Psoas muscle (tissue), 8 donors: Measurements from ENCODE around the gene GPRC5A. TPM values are rescaled to one million over a fixed set of nuclear protein-coding genes. Genes with fewer than 3 reads are reported as not detected.

Source experiments
- ATAC-seq, 4 donors: fragments of 200-7000 bp; cut with Tn5 transposase; one replicate each; pipeline ENCODE4 v1.9.1; 2020; ENCODE audit warnings: moderate library complexity in 3 of 4, mild to moderate bottlenecking in 2 of 4
- DNase-seq, 2 donors: peaks; one replicate each; pipeline ENCODE4 v3.0.0-alpha.2; 2020
- H3K27ac ChIP-seq: fragments of 200-600 bp; one replicate; pipeline ENCODE4 v1.8.0; 2022
- H3K27me3 ChIP-seq, 3 donors: fragments of 200-600 bp in 1 of 3; one replicate each; pipeline versions ENCODE4 v1.6.1 to v1.8.0; 2013 to 2022; ENCODE audit warnings: low read length in 2 of 3, mild to moderate bottlenecking in 2 of 3, moderate library complexity in 1 of 3; ENCODE audit not compliant: insufficient read depth in 3 of 3
- H3K36me3 ChIP-seq, 2 donors: fragments of 200-600 bp in 1 of 2; one replicate each; pipeline versions ENCODE4 v1.6.1 to v1.8.0; 2013 to 2022; ENCODE audit warnings: low read depth in 1 of 2, mild to moderate bottlenecking in 1 of 2, moderate library complexity in 1 of 2; ENCODE audit not compliant: insufficient read depth in 1 of 2
- H3K4me1 ChIP-seq: fragments of 200-600 bp; one replicate; pipeline ENCODE4 v1.8.0; 2022
- H3K4me3 ChIP-seq: fragments of 200-600 bp; one replicate; pipeline ENCODE4 v1.8.0; 2022; ENCODE audit warnings: mild to moderate bottlenecking
- H3K9me3 ChIP-seq: fragments of 200-600 bp; one replicate; pipeline ENCODE4 v1.8.0; 2022
- WGBS, 3 donors: extraction: QIAGEN DNeasy Blood & Tissue Kit; methylation state at CpG; one replicate each; pipeline versions ENCODE4 v1.1.6 to v1.1.7; 2013; 5-methylcytosine and 5-hydroxymethylcytosine counted together
- intact Hi-C, 2 donors: fragments of 100-400 bp; cut with DNase I; formaldehyde crosslinking; loops; one replicate each; pipeline versions ENCODE4 v1.11.0 to v1.14.2; 2022
- polyA plus RNA-seq, 3 donors: library from polyadenylated mRNA; stranded (reverse); fragments of 200-250 nt; gene quantifications; one replicate each; pipeline ENCODE4 v1.2.3, GENCODE V29; 2013
- total RNA-seq, 4 donors: library from RNA; stranded (reverse); fragmentation: NEBNext Ultra II Directional in 2 of 4; extraction: Animal tissue kit (Norgen Biotek cat#: 25700) in 2 of 4; gene quantifications; one replicate each; pipeline versions ENCODE4 v1.2.1 to v1.2.4, GENCODE V29; 2021 to 2023
- TF ChIP-seq, protein P1 (sequence below): fragments of 200-600 bp; IDR thresholded peaks from one replicate; pipeline ENCODE4 v1.8.0; 2022; ENCODE audit warnings: antibody characterized with exemption
- donor health status: healthy with polysubstance abuse.
- donor health status: DM: no; HTN: no; CAD: no; lungs with moderate emphysema.
- donor health status: Bipolar disorder and iron deficiency.
- donor health status: healthy.
- donor health status: DM: yes; HTN: yes; CAD: no.
- donor health status: DM: no; HTN: no; CAD: no.
- donor health status: DM: no; HTN: no; CAD: no.
- donor health status: DM: yes; HTN: yes; CAD: no.

GPRC5A gene
- total and polyA plus RNA-seq, 7 donors, result 0.09 to 0.99 (median 0.28) TPM

DNA sequence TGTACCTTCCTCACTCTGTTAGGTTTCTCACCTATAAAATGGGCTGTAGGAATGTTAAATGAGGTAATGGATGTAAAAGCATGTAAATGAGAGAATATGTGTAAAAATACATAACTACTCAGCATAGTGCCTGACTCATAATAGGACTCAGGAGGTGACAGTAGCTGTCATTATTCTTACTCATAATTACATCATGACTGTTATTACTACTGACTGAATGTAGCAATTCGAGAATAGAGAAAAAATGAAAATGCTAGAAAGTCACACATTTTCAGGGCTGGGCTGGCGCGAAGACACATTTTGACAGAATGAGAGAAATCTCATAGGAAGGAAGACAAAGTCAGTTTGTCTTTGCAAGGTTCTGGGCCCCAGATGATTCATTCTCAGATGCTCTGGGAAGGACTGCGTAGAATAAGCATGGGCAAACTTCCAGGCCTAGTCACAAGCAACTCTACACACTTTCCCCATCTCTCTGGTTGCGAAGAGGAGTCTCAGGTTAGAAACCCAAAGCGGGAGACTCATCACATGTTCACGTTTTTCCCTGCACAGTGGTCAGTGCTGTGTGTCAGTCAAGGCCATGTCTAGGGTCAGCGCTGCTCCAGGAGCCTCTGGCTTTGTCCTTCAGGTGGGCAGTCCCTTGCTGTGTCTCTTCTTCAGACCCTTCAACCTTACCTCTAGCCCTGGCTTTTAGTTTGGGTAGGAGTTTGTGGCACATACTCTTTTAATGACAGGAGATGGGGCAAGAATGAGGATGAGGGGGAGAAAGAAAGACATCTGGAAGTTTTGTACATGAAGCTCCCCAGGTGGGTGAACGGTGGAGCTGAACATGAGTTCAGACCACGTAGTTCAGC lies 8.4 kb downstream of the GPRC5A start:
- intact Hi-C loops, result no loop called here

DNA sequence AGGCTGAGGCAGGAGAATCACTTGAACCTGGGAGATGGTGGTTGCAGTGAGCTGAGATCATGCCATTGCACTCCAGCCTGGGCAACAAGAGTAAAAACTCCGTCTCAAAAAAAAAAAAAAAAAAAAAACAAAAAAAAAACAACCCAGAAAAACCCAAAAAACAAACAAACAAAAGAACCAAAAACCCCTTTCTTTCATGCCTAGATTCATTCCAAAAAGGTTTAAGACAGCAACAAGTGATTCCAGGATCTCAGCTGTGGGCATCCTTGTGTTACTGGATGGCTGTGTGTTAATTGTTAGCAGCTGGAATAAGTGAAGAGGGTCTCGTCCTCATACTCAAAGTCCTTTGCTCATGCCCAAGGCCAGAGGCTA lies 9.4 kb downstream of the GPRC5A start:
- 55 to 74% (median 68%) methylated on average over 1 to 2 of the region's 2 CpGs for WGBS, 3 donors
- intact Hi-C loops, result no loop called here
- Histone ChIP-seq H3K27me3 (peaks cover 0 to 3% (median 0%) of the 10 kb centered on the region in 3 donors), H3K27ac (no peak overlapping the region), H3K9me3 (no peaks in the 10 kb centered on the region), H3K4me1 (no peaks in the 10 kb centered on the region), H3K36me3 (no peaks in the 10 kb centered on the region), H3K4me3 (no peak overlapping the region)
- DNase-seq (no peak), ATAC-seq (no peak)
- TF ChIP-seq, protein P1, sequence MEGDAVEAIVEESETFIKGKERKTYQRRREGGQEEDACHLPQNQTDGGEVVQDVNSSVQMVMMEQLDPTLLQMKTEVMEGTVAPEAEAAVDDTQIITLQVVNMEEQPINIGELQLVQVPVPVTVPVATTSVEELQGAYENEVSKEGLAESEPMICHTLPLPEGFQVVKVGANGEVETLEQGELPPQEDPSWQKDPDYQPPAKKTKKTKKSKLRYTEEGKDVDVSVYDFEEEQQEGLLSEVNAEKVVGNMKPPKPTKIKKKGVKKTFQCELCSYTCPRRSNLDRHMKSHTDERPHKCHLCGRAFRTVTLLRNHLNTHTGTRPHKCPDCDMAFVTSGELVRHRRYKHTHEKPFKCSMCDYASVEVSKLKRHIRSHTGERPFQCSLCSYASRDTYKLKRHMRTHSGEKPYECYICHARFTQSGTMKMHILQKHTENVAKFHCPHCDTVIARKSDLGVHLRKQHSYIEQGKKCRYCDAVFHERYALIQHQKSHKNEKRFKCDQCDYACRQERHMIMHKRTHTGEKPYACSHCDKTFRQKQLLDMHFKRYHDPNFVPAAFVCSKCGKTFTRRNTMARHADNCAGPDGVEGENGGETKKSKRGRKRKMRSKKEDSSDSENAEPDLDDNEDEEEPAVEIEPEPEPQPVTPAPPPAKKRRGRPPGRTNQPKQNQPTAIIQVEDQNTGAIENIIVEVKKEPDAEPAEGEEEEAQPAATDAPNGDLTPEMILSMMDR, result no peak

More for the DNA sequence above, 8.4 kb downstream of the GPRC5A start:
- TF ChIP-seq, protein P1, result no peak
- Histone ChIP-seq H3K4me1 (no peaks in the 10 kb centered on the region), H3K36me3 (no peaks in the 10 kb centered on the region), H3K27me3 (peaks cover 0 to 4% (median 3%) of the 10 kb centered on the region in 3 donors), H3K27ac (no peak overlapping the region), H3K4me3 (no peak overlapping the region), H3K9me3 (no peaks in the 10 kb centered on the region)
- 76 to 81% (median 77%) methylated on average over 10 of the region's 10 CpGs for WGBS, 3 donors
- DNase-seq (peak in 1 of 2 donors; percentile 46), ATAC-seq (peak in 3 of 4 donors; percentile 32 to 46 (median 41))

DNA sequence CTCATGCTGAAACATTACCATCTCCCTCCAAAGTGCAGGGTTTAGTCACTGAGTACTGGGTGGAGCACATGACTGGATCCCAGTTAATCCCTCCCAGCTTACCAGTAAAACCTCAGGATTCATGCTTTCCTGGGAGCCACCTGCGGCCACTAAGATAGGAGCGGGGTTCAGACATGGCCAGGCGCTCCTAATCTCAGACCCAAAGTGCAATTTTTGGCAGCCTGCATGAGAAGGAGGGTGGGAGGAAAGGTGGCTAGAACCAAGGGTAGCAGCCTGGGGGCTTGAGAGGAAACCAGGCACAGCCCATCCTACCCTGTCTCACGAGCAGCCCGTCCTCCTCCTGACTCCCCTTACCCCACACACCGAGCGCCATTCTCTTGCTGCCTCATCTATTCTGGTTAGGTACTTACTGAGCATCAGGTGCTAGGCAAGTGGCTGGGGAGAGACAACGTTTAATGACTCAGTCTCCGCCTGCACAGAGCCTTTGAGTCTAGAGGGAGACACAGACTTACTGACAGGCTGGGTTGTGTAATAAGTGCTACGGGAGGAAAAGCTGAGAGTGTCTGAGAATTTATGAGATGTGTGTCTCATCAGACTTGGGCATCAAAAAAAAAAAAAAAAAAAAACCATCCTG lies 9.9 kb downstream of the GPRC5A start:
- Histone ChIP-seq H3K4me1 (no peaks in the 10 kb centered on the region), H3K4me3 (no peak overlapping the region), H3K36me3 (no peaks in the 10 kb centered on the region), H3K27me3 (peaks cover 0 to 3% (median 0%) of the 10 kb centered on the region in 3 donors), H3K27ac (no peak overlapping the region), H3K9me3 (no peaks in the 10 kb centered on the region)
- ATAC-seq (peak; percentile 39 to 81 (median 72)), DNase-seq (peak in 1 of 2 donors; percentile 41)
- TF ChIP-seq, protein P1, result no peak
- intact Hi-C loops, result no loop called here
- 66 to 68% (median 68%) methylated on average over 10 of the region's 10 CpGs for WGBS, 3 donors

DNA sequence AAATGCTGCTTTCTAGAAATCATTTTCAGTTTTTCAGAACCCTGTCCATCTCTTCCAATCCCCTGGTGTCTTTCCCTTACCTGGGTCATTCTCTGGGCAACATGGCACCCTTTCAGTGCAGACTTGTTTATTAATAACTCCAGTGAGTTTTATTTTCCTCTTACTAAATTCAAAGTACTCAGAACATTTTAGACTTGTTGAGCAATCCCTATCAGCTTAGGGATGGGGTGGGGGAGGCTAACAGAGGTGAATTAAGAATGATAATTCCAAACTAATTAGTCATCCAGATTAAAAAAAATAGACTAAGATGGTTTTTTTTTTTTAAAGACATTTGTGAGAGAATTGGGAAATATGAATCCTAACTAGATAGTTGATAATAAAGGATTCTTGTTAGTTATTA lies 10.7 kb downstream of the GPRC5A start:
- Histone ChIP-seq H3K27ac (no peak overlapping the region), H3K36me3 (no peaks in the 10 kb centered on the region), H3K27me3 (peaks cover 0 to 3% (median 0%) of the 10 kb centered on the region in 3 donors), H3K4me1 (no peaks in the 10 kb centered on the region), H3K9me3 (no peaks in the 10 kb centered on the region), H3K4me3 (no peak overlapping the region)
- intact Hi-C loops, result no loop called here
- ATAC-seq (peak in 3 of 4 donors; percentile 42 to 54 (median 45)), DNase-seq (no peak)
- TF ChIP-seq, protein P1, result no peak
